Stimulated activated CD8-positive, alpha-beta memory T cell treated with anti-CD3 and anti-CD28 coated beads, Interleukin-15, amount 100 ng/mL, for 24 hours (primary cell): ENCODE measurements around the gene PSME3IP1.

Source experiments
- DNase-seq: peaks from one replicate; pipeline ENCODE4 v3.0.0-alpha.2; 2020; ENCODE audit warnings: low read depth

Gene PSME3IP1

DNA sequence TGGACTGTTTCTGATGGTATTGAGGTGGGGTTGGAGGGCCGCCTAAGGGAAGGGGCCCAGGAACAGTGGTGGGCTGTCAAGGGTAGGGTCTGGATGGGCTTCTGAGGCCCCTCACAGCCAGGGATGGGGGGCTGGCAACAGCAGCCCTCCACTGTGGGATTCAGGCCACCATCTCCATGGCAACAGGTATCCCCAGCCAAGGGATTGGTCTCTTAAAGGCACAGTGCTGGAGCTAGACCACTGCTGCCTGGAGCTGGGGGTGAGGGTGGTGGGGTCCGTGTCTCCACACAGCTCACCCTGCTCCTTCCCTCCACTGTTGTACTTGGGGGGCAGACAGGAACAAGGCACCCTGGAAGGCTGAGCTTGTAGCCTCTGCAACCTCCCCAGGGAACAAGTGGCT lies 41.8 kb downstream of the PSME3IP1 start:
- DNase-seq = no peak

GRCh38 chr16:57143149-57143921 lies 42.5 kb downstream of the PSME3IP1 start:
- DNase-seq = no peak

DNA sequence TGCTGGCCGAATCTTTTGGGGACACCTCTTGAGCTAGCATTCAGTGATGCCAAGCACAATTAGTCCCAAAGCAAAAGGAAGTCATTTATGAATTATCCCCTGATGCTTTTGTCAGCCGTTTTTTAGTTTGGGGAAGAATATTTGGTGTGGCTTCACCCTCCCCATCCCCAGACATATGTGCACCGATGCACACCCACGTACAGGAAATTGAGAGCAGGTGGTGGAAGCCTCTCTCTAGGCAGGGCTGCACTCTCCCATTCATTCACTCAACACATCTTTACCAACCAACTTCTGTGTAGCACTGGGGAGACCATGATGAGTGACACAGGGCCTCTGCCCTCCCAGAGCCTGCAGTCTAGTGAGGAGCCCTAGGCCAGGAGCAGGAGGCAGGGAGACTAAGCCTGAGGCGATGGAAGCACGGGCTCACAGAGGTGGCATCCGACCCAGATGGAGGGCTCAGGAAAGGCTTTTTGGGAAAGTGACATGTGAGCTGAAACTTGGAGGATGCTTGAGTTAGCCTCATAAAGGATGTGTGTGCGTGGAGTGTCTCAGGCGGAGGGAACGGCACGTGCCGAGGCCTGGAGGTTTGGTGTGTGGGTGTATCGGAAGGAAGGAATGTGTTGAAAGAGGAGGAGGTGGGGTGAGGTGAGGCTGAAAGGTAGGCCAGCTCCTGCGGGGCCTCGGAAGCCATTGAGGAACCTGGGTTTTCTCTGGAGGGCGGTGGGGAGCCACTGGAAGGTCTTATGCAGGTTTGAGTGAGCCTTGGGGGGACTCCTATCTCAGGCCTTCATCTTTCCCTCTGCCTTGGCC lies 43.8 kb downstream of the PSME3IP1 start:
- DNase-seq = no peak

- DNase-seq = no peak
These were observed 44.7 kb downstream of the PSME3IP1 start for GRCh38 chr16:57140931-57141668.

GRCh38 chr16:57138281-57138935 lies 47.4 kb downstream of the PSME3IP1 start:
- DNase-seq = no peak

- no peak for DNase-seq
These were observed 48.1 kb downstream of the PSME3IP1 start for GRCh38 chr16:57137566-57138273.

GRCh38 chr16:57137043-57137442 lies 48.8 kb downstream of the PSME3IP1 start:
- no peak for DNase-seq

DNA sequence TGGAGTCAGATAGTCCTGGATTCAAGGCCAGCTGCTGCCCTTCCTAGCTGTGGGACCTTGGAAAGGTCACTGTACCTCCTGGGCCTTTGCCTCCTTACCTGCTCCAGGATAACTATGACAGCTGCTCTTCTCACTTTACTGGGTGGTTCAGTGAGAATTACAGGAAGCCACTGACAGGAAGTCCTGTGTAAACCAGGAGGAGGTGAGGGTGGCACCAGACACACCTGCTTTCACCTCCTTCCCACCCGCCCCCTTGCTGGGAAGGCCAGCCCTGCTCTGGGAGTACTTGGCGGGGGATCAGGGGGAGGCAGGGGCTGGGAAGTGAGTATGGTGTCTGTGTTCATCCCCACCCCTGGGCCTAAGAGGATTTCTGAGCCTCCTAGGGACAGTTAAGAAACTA lies 50.9 kb downstream of the PSME3IP1 start:
- no peak for DNase-seq

DNA sequence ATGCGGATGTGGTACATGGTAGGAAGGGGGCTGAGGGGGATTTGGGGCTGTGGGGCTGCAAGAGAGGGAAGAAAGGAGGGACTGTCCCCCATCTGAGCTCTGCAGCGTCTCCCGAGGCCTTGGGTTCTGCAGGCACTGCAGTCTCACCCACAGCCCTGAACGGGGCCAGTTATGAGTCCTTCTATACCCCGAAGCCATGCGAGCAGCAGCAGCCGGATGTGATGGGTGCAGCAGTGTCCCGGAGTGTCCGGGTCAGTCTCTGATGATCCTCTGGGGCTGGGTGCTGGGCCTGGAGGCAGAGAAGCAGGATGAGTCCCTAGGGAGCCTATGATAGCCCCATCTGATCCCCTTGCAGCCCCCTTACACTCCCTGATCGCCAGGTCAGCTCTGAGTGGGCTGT lies 52.0 kb downstream of the PSME3IP1 start:
- DNase-seq = no peak

GRCh38 chr16:57133031-57133430 lies 52.8 kb downstream of the PSME3IP1 start:
- DNase-seq = no peak

DNA sequence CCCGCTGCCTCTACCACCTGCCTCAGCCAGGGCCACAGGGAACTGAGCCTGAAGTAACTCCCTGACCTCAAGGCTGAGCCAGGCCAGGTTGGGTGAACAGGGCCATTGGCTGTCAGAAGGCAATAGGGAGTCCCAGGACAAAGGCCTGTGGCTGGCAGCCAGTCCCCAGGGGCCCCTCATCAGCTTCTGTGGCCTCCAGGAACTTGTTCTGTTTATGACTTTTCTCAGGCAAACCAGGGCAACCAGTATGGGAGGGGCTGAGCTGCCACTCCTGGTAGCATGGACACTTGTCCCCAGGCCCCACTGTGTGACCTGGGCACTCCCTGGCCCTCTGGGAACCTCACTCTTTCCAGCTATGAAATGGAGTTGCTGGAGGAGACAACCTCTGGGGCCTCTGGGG lies 53.4 kb downstream of the PSME3IP1 start:
- no peak for DNase-seq

DNA sequence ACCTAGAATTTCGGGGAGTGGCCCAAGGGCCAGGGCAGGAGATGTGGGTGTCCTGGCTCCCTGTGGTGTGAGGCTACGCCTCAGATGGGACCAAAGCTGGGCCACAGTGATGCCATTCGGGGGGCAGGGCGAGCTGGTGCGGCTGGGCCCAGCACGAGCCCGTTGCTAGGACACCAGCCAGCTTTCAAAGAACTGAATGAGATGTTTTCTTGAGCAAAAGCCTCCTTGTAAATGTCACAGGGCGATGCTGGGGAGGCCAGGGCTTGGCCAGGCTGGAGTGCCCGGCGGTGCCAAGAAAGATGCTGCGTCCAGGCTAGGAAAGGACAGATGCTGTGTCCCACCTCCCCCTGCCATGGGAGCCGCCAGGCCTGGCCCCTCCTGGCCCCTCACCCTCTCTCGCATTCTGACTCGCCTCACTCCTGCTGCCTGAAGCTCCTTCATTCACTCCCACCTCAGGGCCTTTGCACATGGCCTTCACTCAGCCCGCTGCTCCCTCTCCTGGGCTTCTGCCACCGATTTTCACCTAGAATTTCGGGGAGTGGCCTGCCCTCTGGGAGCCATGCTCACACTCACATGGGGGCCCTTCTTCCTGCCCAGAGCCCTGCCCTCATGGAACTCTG lies 54.4 kb downstream of the PSME3IP1 start:
- DNase-seq = no peak

DNA sequence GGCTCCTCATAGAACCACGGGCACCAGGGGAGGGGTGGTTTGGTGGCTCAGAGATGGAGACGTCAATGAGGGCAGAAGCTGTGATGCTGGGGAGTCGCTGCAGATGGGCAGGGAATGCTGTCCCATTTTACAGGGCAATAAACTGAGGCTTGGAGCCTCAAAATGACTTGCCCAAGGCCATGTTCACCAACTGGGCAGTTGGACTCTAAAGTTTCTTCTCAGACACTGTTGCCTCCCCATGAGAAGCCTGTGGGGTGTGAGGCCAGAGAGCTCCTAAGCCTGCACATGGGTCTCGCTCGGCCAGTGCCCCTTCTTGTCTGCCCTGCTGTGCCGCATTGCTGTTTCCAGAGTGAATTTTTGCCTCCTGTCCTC lies 54.9 kb downstream of the PSME3IP1 start:
- no peak for DNase-seq

DNA sequence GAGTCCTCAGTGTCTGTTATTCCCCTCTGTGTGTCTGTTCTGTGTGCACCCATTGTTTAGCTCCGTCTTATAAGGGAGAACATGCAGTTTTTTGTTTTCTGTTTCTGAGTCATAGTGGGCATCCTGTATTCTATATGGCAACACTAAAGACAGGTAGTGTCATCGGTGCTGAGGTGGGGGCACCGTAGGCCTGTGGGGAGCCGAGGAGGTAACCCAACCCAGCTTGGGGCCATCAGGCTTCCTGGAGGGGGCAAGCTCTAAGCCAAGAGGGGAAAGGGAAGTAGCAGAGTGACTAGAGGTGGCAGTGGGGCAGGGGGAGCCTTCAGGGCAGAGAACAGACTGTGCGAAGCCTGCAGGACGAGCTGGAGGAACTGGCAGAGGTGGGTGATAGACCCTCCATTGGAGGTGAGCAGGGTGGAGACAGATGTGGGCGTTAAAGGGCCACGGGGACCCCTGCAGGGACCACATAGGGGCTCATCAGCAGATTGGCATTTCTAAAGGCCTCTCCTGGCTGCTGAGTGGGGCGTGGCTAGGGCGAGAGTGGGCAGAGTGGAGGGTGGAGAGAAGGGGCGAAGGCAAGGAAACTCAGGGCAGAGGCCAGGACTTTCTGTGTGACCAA lies 57.0 kb downstream of the PSME3IP1 start:
- DNase-seq = no peak

DNA sequence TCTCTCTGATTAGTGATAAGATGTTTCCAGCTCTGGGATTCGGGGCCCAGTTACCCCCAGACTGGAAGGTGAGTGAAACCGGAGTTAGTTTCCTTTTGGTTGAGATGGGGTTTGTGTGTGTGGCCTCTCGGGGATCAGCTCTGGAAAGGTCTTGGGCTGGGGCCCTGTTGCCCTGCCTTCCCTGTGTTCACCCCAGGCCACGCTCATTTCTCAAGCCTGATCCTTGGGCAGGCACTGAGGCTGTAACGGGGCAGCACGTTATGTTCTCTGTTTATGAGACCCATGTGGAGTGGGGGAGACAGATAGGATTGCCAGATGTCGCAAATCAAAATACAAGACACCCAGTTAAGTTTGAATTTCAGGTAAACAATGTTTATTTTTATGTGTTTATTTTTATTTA lies 58.0 kb downstream of the PSME3IP1 start:
- no peak for DNase-seq

DNA sequence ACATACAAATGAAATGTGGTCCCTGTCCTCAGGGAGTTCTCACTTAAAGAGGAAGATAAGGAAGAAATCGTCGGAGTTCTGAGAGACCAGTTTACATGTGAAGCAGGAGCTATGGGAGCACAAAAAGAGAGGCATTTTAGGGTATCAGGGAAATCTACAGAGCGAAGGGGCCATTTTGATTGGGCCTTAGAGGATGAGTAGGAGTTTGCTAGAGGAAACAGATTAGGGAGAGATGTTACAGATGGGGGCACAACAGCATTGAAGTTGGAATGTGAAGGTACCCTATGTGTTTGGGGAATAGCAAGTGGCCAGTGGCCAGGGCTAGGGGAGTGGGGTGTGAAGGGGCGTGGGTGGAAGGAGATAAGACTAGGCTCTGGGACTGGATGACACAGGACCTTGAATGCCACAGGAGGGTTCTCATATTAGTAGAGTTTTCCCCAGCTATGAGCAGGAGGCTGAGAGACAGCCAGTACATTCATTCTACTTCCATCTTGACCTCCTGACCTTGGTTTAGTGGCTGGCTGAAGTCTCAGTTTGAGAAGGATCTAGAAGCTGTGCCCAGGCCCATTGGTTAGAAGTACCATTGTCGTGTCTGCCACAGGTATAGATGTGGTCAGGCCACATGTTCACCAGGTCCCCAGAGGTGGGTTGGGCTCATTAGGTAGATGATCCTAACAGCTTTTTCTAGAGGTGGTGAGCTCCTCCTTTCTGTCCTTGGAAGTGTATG lies 58.6 kb downstream of the PSME3IP1 start:
- DNase-seq = no peak

DNA sequence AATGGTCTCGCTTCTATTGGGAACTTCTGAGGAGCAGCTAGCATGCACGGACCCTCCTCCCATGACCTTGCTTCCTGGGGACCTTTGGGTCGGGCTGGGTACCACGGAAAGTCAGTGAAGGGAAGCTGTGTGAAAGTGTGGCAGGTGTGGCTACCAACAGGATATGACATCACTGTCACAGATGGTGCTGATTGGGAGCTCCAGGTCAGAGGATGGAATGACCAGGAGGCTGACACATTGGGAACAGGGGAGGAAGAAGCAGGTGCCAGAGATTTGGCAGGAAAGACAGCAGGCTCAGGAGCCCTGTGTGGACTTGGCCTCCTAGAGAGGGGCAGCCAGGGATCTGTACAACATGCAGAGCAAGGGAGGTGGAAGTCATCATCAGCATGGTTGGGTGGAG lies 59.4 kb downstream of the PSME3IP1 start:
- no peak for DNase-seq

- no peak for DNase-seq
These were observed 59.9 kb downstream of the PSME3IP1 start for GRCh38 chr16:57125969-57126368.

DNA sequence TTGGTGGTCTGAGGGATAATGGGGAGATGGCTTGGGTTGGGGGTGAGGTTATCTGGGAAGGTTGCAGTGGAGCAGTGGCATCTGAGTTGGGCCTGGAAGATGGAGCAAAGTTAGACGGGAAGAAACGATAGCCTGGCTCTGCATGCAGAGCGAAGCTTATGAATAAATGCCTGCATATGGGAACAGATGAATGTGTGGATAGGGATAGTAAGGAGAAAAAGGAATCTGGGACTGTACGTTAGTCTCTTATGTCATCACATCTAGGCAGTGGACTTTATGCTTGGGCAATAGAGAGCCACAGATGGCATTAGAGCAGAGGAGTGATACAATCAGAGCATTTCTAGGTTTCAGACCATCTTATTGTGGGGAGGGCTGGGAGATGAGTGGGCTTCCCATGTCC lies 60.5 kb downstream of the PSME3IP1 start:
- no peak for DNase-seq
